Upper lobe of left lung (tissue), 6 donors: ENCODE measurements around the gene OR10AG1. TPM values are rescaled to one million over a fixed set of nuclear protein-coding genes. Genes with fewer than 3 reads are reported as not detected.
A peak's percentile ranks its signal among the peaks of the same experiment; 100 is the strongest.

Experiments
- ATAC-seq, 2 donors: fragments of 200-7000 bp; cut with Tn5 transposase; one replicate each; pipeline ENCODE4 v1.9.1; 2022; ENCODE audit warnings: mild to moderate bottlenecking in 2 of 2, moderate library complexity in 2 of 2; ENCODE audit not compliant: low FRiP score in 2 of 2
- DNase-seq, 2 donors: peaks; one replicate each; pipeline ENCODE4 v3.0.0-alpha.2; 2019 to 2020
- H3K27ac ChIP-seq, 4 donors: fragments of 200-600 bp; sonication (generic); one replicate each; pipeline ENCODE4 v1.5.1; 2016 to 2019
- H3K27me3 ChIP-seq, 4 donors: fragments of 200-600 bp; sonication (generic); one replicate each; pipeline ENCODE4 v1.5.1; 2017 to 2019
- H3K36me3 ChIP-seq, 4 donors: fragments of 200-600 bp; sonication (generic); one replicate each; pipeline ENCODE4 v1.5.1; 2016 to 2019
- H3K4me1 ChIP-seq, 4 donors: fragments of 200-600 bp; sonication (generic); one replicate each; pipeline ENCODE4 v1.5.1; 2018 to 2019
- H3K4me3 ChIP-seq, 4 donors: fragments of 200-600 bp; sonication (generic); one replicate each; pipeline ENCODE4 v1.5.1; 2017 to 2019; ENCODE audit warnings: mild to moderate bottlenecking in 2 of 4, moderate library complexity in 1 of 4
- H3K9me3 ChIP-seq, 4 donors: fragments of 200-600 bp; sonication (generic); one replicate each; pipeline ENCODE4 v1.5.1; 2018 to 2019
- CTCF ChIP-seq, 6 experiments: fragments of 450-650 bp in 4 of 6; fragments of 200-600 bp in 2 of 6; sonication (generic) in 2 of 6; IDR thresholded peaks; one replicate each; pipeline ENCODE4 v1.5.1; 2016 to 2019; ENCODE audit warnings: antibody characterized with exemption in 6 of 6
- EP300 ChIP-seq, 4 donors: sonication (generic); formaldehyde crosslinking; IDR thresholded peaks; one replicate each; pipeline ENCODE4 v1.5.1; 2017; ENCODE audit warnings: antibody characterized with exemption in 4 of 4, control low read depth in 2 of 4
- POLR2A ChIP-seq, 4 donors: fragments of 450-650 bp; IDR thresholded peaks; one replicate each; pipeline ENCODE4 v1.5.1; 2016 to 2017; ENCODE audit warnings: antibody characterized with exemption in 4 of 4, mild to moderate bottlenecking in 2 of 4
- POLR2AphosphoS5 ChIP-seq, 2 donors: sonication (generic); formaldehyde crosslinking; IDR thresholded peaks; one replicate each; pipeline ENCODE4 v1.5.1; 2017; ENCODE audit warnings: antibody characterized with exemption in 2 of 2
- WGBS, 2 donors: methylation state at CpG; one replicate each; pipeline ENCODE4 v1.1.5; 2017 to 2018; 5-methylcytosine and 5-hydroxymethylcytosine counted together
- total RNA-seq, 6 donors: library from RNA; depleted of rRNA in 4 of 6; stranded (reverse); fragments of >200 nt in 4 of 6; gene quantifications; one replicate each; pipeline versions ENCODE4 v1.1.0 to v1.2.1, GENCODE V29; 2016 to 2021
- donor health status: DM: no; HTN: no; CAD: no; lungs with moderate emphysema.
- donor health status: DM: no; HTN: yes; CAD: no; lungs with severe emphysema.

The OR10AG1 gene
- total RNA-seq: not detected

GRCh38 chr11:55969845-55970244, at the start of gene OR10AG1:
Gene OR10AG1 (minus strand): TSS chr11:55969945. CDS start chr11:55969907, 38 bp downstream.
- Histone ChIP-seq H3K4me1 (no peaks in the 10 kb centered on the region), H3K27ac (no peak within 1 kb of the TSS), H3K27me3 (no peaks in the 10 kb centered on the region), H3K9me3 (peaks cover 0 to 4% (median 0%) of the 10 kb centered on the region in 4 donors), H3K4me3 (no peak within 1 kb of the TSS), H3K36me3 (no peaks in the 10 kb centered on the region)
- DNase-seq (no peak), ATAC-seq (no peak)
- TF ChIP-seq POLR2AphosphoS5 (IDR thresholded peaks at IDR 0.05) (no peak), EP300 (IDR thresholded peaks at IDR 0.05) (no peak), POLR2A (IDR thresholded peaks at IDR 0.05) (no peak), CTCF (IDR thresholded peaks at IDR 0.05) (no peak)
- 83 to 87% methylated on average over 2 of the region's 2 CpGs for WGBS, 2 donors

GRCh38 chr11:56013805-56014204, 44.1 kb upstream of the OR10AG1 start:
- no peaks in the 10 kb centered on the region for H3K4me1 ChIP-seq
- H3K27me3 ChIP-seq: no peaks in the 10 kb centered on the region
- no peak overlapping the region for H3K4me3 ChIP-seq
- ATAC-seq (no peak), DNase-seq (no peak)
- 73% methylated on average over 2 of the region's 2 CpGs for WGBS, 2 donors
- H3K36me3 ChIP-seq: no peaks in the 10 kb centered on the region
- H3K9me3 ChIP-seq: no peaks in the 10 kb centered on the region
- no peak overlapping the region for H3K27ac ChIP-seq
- TF ChIP-seq POLR2AphosphoS5 (IDR thresholded peaks at IDR 0.05): no peak
- no peak for TF ChIP-seq EP300 (IDR thresholded peaks at IDR 0.05)
- TF ChIP-seq CTCF (IDR thresholded peaks at IDR 0.05): no peak
- TF ChIP-seq POLR2A (IDR thresholded peaks at IDR 0.05): no peak

- Histone ChIP-seq H3K9me3 (no peaks in the 10 kb centered on the region), H3K27ac (no peak overlapping the region), H3K4me1 (no peaks in the 10 kb centered on the region), H3K27me3 (no peaks in the 10 kb centered on the region), H3K4me3 (no peak overlapping the region), H3K36me3 (no peaks in the 10 kb centered on the region)
- ATAC-seq: no peak
- DNase-seq: no peak
- no peak for TF ChIP-seq EP300 (IDR thresholded peaks at IDR 0.05)
Observed at GRCh38 chr11:56010716-56011115, 41.0 kb upstream of the OR10AG1 start.

GRCh38 chr11:55994525-55994924, 24.8 kb upstream of the OR10AG1 start, which contains the start of gene OR5F1:
Gene OR5F1 (minus strand): TSS chr11:55994625. CDS start chr11:55994625, 0 bp downstream.
- no peak for ATAC-seq
- H3K4me3 ChIP-seq: no peak within 1 kb of the TSS
- no peak for DNase-seq
- no peaks in the 10 kb centered on the region for H3K36me3 ChIP-seq
- no peak for TF ChIP-seq CTCF (IDR thresholded peaks at IDR 0.05)
- TF ChIP-seq POLR2A (IDR thresholded peaks at IDR 0.05): no peak
- TF ChIP-seq POLR2AphosphoS5 (IDR thresholded peaks at IDR 0.05): no peak
- no peak for TF ChIP-seq EP300 (IDR thresholded peaks at IDR 0.05)
- no peaks in the 10 kb centered on the region for H3K4me1 ChIP-seq
- no peak within 1 kb of the TSS for H3K27ac ChIP-seq
- H3K27me3 ChIP-seq: no peaks in the 10 kb centered on the region
- WGBS, 2 donors: 61 to 71% methylated on average over 2 of the region's 2 CpGs
- H3K9me3 ChIP-seq: no peaks in the 10 kb centered on the region

- WGBS, 2 donors: 93 to 97% methylated on average over 3 of the region's 3 CpGs
- Histone ChIP-seq H3K27ac (no peak overlapping the region), H3K9me3 (peaks cover 0 to 4% (median 0%) of the 10 kb centered on the region in 4 donors), H3K27me3 (no peaks in the 10 kb centered on the region), H3K4me3 (no peak overlapping the region), H3K4me1 (no peaks in the 10 kb centered on the region), H3K36me3 (no peaks in the 10 kb centered on the region)
- DNase-seq (peak in 1 of 2 donors; percentile 30), ATAC-seq (peak in 1 of 2 donors; percentile 30)
- no peak for TF ChIP-seq POLR2AphosphoS5 (IDR thresholded peaks at IDR 0.05)
- no peak for TF ChIP-seq EP300 (IDR thresholded peaks at IDR 0.05)
- no peak for TF ChIP-seq CTCF (IDR thresholded peaks at IDR 0.05)
- TF ChIP-seq POLR2A (IDR thresholded peaks at IDR 0.05): no peak
Observed at GRCh38 chr11:55970935-55971334, 1.2 kb upstream of the OR10AG1 start.
